PFSK-1 (cell line): ENCODE measurements around the gene P2RY11.

Source experiments
- POLR2AphosphoS5 ChIP-seq: IDR thresholded peaks from 2 replicates; pipeline ENCODE4 v1.6.1; 2012; ENCODE audit warnings: low read depth, mild to moderate bottlenecking, control low read depth, low read length, moderate library complexity
- REST ChIP-seq, 2 experiments: IDR thresholded peaks; 2 replicates each; pipeline versions ENCODE4 v1.6.1 to v1.8.0; 2011 to 2012; ENCODE audit warnings: low read depth in 2 of 2, low read length in 2 of 2, control low read depth in 1 of 2, inconsistent platforms in 1 of 2, mild to moderate bottlenecking in 1 of 2, moderate library complexity in 1 of 2; ENCODE audit not compliant: insufficient read depth in 1 of 2
- SIN3A ChIP-seq: IDR thresholded peaks from 2 replicates; pipeline ENCODE4 v1.6.1; 2012; ENCODE audit warnings: mild to moderate bottlenecking, low read length, moderate library complexity, borderline replicate concordance; ENCODE audit not compliant: insufficient read depth
- TAF1 ChIP-seq: IDR thresholded peaks from 2 replicates; pipeline ENCODE4 v1.6.1; 2012; ENCODE audit warnings: low read length, control low read depth, borderline replicate concordance; ENCODE audit not compliant: insufficient read depth

GRCh38 chr19:10091895-10092641 is 19.4 kb upstream of the P2RY11 start:
- TF ChIP-seq POLR2AphosphoS5, result no peak
- TF ChIP-seq REST (IDR thresholded peaks at IDR 0.05; ENCODE audit: insufficient read depth in 1 of 2, low read depth in 2 of 2, low read length in 2 of 2), result no peak
- TF ChIP-seq SIN3A, result no peak
- no peak for TF ChIP-seq TAF1
